HS-27A (cell line): ENCODE data around the gene GPR150.
"Not testable (repeated sequence)": the region's sequence is repeated elsewhere in the genome, so short reads cannot be mapped to it uniquely, and the experiment has no call there.

Experiments
- DNase-seq: peaks from one replicate; pipeline ENCODE4 v3.0.0-alpha.2; 2012; ENCODE audit warnings: low read depth, missing footprints

The GPR150 gene

DNA sequence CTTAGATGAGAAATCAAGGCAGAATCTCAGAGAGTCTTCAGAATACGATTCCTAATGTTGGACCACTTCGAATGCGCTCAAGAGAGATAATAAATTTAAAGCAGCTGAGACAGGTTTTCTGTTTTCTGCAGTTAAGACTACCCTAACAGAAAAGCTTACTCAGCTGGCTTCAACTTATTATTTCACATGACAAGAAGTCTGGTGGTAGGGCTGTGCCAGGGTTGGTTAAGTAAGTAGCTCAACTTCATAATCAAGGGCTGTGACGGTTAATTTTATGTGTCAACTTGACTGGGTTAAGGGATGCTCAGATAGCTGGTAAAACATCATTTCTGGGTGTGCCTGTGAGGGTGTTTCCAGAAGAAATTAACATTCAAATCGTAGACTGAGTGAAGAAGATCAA, 3.8 kb downstream of the GPR150 start:
- no peak for DNase-seq

DNA sequence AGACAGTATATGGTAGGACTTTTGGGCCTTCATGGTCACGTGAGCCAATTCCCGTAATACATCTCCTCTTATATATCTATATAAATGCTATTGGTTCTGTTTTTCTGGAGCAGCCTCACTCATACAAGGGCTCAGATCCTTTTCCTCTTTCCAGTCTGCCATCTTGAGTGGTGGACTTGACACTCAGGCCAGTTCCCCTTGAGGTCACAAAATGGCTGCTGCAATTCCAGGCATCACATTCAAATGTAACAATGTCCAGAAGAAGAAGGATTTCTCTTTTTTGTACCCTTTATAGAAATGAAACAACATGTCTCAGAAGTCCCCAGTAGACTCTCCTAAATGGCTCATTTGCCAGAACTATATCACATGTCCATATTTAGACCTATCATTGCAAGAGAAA, 4.5 kb downstream of the GPR150 start:
- DNase-seq: no peak

DNA sequence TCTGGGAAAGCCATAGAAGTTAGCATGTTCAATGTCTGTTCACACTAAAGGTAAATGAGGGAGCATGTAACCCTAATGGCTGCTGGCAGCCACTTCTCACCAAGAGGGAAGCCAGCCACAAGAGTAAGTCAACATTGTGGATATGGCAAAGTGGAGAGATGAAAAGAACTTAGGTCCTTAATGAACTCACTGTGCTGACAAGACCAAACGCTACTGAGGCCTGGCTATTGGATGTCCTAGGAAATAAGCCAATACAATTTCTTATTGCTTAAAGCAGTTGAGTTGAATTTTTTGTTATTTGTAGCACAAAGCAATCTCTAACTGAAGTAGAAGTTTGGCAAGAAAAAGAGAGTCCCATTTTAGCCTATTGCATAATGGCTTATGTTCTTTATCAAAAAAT, 6.8 kb downstream of the GPR150 start:
- no peak for DNase-seq

DNA sequence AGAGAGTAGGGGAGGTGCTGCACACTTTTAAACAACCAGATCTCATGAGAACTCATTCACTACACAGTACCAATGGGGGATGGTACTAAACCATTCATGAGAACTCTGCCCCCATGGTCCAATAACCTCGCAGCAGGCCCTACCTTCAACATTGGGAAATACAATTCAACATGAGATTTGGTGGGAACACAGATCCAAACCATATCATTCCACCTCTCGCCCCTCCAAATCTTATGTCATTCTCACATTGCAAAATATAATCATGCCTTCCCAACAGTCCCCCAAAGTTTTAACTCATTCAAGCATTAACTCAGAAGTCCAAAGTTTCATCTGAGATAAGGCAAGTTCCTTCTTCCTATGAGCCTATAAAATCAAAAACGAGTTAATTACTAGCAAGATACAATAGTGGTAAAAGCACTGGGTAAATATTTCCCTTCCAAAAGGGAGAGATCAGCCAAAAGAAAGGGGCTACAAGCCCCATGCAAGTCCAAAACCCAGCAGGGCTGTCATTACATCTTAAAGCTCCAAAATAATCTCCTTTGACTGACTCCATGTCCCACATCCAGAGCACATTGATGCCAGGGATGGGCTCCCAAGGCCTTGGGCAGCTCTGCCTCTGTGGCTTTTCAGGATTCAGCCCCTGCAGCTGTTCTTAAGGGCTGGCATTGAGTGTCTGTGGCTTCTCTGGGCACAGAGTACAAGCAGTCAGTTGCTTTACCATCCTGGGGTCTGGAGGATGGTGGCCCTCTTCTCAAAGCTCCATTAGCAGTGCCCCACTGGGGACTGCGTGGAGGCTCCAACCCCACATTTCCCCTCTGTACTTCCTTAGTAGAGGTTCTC, 8.3 kb downstream of the GPR150 start:
- no peak for DNase-seq

DNA sequence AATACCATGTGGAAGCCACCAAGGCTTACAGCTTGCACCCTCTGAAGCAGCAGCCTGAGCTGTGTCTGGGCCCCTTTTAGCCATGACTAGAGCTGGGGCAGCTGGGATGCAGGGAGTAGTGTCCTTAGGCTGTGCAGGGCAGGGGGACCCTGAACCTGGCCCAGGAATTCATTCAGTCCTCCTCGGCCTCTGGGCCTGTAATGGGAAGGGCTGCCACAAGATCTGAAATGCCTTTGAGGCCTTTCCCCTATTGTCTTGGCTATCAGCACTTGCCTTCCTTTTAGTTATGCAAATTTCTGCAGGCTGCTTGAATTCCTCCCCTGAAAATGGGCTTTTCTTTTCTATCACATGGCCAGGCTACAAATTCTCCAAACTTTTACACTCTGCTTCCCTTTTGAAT, 9.0 kb downstream of the GPR150 start:
- no peak for DNase-seq

GRCh38 chr5:95630394-95630917, 10.6 kb downstream of the GPR150 start:
- DNase-seq: no peak

DNA sequence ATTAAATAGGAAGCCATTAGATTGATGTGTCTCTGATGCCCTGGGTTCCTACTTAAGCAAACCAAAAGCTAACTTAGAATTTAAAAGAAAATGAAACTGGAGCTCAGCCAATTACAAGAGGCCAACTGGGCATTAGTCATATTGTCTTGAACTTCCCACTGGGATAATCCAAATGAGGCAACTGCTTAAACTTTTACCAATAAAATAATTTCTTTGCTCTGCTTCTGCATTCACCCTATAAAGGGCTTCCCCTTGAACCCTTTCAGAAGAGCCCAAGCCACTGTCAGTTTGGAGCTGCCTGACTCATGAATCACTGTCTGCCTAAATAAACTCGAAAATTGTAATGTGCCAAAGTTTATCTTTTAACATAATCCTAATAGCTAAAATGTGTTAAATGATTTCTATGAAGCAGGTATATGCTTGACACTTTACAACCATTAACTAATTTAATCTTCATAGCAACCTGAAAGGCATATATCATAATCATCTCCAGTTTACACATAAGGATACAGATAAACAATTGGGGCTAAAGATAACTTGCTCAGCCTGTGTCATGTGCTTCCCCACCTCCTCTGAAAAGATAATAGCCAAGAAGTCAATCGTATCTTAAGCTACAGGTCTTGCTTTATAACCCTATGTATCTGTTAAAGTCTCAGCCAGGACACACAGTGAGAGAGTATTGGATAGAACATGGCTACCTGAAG, 11.5 kb downstream of the GPR150 start:
- DNase-seq: no peak

GRCh38 chr5:95631991-95632675, 12.2 kb downstream of the GPR150 start:
- DNase-seq: no peak

GRCh38 chr5:95632942-95633341, 13.1 kb downstream of the GPR150 start:
- not testable (repeated sequence) for DNase-seq

GRCh38 chr5:95633671-95634070, 13.8 kb downstream of the GPR150 start:
- no peak for DNase-seq

DNA sequence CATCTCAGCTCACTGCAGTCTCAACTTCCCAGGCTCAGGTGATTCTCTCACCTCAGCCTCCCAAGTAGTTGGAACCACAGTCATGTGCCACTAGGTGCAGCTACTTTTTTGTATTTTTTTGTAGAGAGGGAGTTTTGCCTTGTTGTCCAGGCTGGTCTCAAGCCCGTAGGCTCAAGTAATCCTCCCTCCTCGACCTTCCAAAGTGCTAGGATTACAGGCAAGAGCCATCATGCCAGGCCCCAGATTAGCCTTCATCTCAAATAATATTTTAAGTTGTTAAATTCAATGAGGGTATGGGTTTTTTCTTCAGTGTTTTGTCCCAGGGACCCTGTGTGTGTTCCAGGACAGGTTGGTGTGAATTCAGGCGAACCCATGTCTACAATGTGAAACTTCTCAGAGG, 14.2 kb downstream of the GPR150 start:
- DNase-seq: no peak

GRCh38 chr5:95638632-95639031, 18.7 kb downstream of the GPR150 start:
- no peak for DNase-seq

- no peak for DNase-seq
Measured at GRCh38 chr5:95641741-95642220, 21.9 kb downstream of the GPR150 start.

- no peak for DNase-seq
Measured at GRCh38 chr5:95643152-95643551, 23.3 kb downstream of the GPR150 start.

GRCh38 chr5:95644351-95645042, 24.6 kb downstream of the GPR150 start:
- DNase-seq: no peak

DNA sequence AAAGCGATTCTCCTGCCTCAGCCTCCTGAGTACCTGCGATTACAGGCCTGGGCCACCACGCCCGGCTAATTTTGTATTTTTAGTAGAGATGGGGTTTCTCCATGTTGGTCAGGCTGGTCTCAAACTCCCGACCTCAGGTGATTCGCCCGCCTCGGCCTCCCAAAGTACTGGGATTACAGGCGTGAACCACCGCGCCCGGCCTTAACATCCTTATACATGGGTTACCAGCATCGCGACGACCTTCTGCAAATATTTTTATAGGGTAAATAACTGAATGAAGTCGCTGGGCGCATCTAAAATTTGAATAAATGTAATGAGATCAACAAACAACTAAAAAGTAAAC, 26.3 kb downstream of the GPR150 start:
- DNase-seq: not testable (repeated sequence)

GRCh38 chr5:95646569-95647431, 26.9 kb downstream of the GPR150 start, which contains the start of gene RFESD:
TSS of gene RFESD (plus strand) at chr5:95646777. CDS start at chr5:95652272, 5,495 bp downstream.
- peak; percentile 64 for DNase-seq

DNA sequence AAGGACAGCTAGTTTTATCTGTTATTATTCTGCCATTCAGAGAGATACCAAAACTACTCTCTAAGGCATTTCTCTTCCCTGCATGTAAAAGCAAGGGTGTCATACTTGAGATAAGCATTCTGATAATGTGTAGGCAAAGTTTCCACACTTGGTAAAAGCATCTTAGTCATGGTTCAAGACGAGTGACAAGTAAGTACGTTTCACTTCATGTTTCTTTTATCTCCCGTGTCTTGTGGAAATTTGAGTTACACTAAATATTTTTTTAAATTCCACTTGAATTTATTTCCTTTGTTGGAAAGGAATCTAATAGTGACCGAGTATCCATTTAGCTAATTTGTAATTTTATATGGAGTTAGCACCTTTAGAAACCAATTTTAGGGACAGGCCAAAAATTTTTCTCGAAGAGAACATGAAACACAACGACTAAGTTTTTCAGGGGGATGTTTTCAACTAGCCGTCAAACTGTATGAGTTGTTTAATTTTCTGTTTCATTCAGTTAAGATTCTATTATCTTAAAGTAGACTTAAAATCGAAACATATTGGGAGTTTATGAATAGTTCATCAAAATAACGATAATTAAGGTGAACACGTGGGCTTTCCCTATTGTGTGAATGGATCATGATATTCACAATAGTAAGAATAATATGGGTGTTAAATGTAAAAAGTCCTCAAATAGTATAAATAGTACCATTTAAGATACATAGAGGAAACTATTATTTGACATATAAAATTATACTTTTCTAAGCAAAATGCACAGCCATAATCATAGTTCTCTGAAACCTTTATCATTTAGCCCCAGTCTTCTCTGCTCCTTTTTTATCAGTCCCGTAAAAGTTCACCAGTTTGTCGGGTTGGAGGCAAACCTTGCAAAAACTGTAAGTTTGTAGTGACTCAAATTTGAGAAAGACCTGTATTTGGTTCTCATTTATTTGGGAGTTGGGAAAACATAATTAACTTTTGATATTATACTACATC, 28.3 kb downstream of the GPR150 start:
- no peak for DNase-seq

DNA sequence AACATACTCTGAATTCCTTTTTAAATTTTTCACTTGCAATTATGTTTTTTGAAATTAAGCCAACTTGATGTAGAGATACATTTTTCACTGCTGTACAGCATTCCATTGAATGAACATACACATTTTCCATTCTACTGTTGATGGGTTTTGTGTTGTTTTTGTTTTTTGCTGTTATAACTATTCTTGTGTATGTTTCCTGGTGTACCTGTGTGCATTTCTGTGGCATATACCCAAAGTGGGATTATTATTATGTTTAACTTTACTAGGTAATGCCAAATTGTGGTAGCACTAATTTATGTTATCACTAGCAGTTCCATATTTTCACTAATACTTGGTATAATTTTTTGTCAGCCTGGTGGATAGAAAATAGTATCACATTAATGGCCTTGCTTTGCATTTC, 29.4 kb downstream of the GPR150 start:
- no peak for DNase-seq
